ENCODE data around the gene KLF1.

DNA sequence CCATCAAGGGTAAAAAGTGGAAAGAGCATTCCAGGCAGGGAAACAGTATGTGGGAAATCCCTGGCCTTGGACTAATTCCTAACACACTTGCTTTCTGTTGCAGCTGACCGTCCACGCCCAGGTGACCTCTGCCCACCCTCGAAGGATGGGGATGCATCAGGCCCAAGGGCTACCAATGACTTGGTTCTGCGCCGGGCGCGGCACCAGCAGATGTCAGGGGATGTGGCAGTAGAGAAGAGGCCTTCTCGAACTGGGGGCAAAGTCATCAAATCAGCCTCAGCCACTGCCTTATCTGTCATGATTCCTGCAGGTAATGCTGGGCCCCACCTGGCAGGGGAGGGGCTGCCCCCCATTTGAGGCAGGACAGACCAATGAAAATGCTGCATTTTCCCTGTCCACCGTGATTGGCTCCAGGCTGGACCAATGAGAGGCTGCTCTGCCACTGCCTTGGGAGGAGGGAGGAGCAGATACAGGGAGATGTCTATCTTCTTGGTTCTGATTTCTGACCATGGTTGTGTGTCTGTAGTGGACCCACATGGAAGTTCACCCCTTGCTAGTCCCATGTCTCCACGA, 18.4 kb downstream of the KLF1 start:
- TF ChIP-seq, protein P1, sequence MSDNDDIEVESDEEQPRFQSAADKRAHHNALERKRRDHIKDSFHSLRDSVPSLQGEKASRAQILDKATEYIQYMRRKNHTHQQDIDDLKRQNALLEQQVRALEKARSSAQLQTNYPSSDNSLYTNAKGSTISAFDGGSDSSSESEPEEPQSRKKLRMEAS (IDR thresholded peaks at IDR 0.05; ENCODE audit: low read depth, low read length): no peak
- TF ChIP-seq, protein P2, sequence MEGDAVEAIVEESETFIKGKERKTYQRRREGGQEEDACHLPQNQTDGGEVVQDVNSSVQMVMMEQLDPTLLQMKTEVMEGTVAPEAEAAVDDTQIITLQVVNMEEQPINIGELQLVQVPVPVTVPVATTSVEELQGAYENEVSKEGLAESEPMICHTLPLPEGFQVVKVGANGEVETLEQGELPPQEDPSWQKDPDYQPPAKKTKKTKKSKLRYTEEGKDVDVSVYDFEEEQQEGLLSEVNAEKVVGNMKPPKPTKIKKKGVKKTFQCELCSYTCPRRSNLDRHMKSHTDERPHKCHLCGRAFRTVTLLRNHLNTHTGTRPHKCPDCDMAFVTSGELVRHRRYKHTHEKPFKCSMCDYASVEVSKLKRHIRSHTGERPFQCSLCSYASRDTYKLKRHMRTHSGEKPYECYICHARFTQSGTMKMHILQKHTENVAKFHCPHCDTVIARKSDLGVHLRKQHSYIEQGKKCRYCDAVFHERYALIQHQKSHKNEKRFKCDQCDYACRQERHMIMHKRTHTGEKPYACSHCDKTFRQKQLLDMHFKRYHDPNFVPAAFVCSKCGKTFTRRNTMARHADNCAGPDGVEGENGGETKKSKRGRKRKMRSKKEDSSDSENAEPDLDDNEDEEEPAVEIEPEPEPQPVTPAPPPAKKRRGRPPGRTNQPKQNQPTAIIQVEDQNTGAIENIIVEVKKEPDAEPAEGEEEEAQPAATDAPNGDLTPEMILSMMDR (IDR thresholded peaks at IDR 0.05; ENCODE audit: low read depth, low read length): no peak
- TF ChIP-seq POLR2A (IDR thresholded peaks at IDR 0.05; ENCODE audit: extremely low read depth, insufficient read length) (no peak), MYC (IDR thresholded peaks at IDR 0.05; ENCODE audit: low read depth, low read length) (no peak)
